GM12891 (cell line): Measurements from ENCODE around the gene TKT.

ENCODE experiments used
- DNase-seq: peaks from one replicate; pipeline ENCODE4 v3.0.0; 2011; ENCODE audit warnings: low spot score; ENCODE audit not compliant: insufficient read length
- FAIRE-seq: peaks from 2 replicates; lab custom pipeline; 2011; peaks lifted over from hg19 to GRCh38; lab: Jason Lieb, UNC
- PAX5 ChIP-seq: IDR thresholded peaks from 2 replicates; pipeline ENCODE4 v1.6.1; 2011; ENCODE audit warnings: low read length, moderate library complexity, mild to moderate bottlenecking; ENCODE audit not compliant: insufficient read depth, severe bottlenecking
- POLR2A ChIP-seq: IDR thresholded peaks from 2 replicates; pipeline ENCODE4 v1.6.1; 2011; ENCODE audit warnings: low read depth, low read length, control low read depth
- POLR2AphosphoS5 ChIP-seq: IDR thresholded peaks from 2 replicates; pipeline ENCODE4 v1.6.1; 2011; ENCODE audit warnings: low read depth, low read length, control low read depth
- POU2F2 ChIP-seq: IDR thresholded peaks from 2 replicates; pipeline ENCODE4 v1.6.1; 2011; ENCODE audit warnings: low read depth, mild to moderate bottlenecking, control low read depth, low read length, moderate library complexity
- SPI1 ChIP-seq: IDR thresholded peaks from 2 replicates; pipeline ENCODE4 v1.6.1; 2011; ENCODE audit warnings: low read depth, low read length, control low read depth
- TAF1 ChIP-seq: IDR thresholded peaks from 2 replicates; pipeline ENCODE4 v1.6.1; 2011; ENCODE audit warnings: low read depth, low read length, control low read depth

Gene TKT

DNA sequence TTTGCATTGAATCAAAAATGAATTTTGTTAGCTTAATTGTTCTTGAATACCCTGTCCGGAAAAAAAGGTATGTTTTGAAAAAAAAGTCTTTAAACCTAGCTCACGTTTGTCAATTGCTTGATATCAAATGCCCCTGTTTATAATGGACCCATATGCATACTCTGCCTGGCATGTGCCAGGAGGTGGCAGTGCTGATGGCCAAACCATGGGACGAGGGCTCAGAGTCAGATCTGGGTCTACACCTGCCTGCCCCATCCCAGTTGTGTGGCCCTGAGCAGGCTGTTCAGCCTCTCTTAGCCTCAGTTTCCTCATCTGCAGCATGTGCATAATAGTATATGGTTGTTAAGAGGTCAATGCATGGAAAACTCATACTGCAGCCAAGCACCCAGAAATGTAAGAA, 56.0 kb downstream of the TKT start:
- FAIRE-seq (peak; percentile 26), DNase-seq (no peak)
- TF ChIP-seq POLR2A (no peak), TAF1 (no peak), PAX5 (no peak), SPI1 (no peak), POLR2AphosphoS5 (no peak), POU2F2 (no peak)

DNA sequence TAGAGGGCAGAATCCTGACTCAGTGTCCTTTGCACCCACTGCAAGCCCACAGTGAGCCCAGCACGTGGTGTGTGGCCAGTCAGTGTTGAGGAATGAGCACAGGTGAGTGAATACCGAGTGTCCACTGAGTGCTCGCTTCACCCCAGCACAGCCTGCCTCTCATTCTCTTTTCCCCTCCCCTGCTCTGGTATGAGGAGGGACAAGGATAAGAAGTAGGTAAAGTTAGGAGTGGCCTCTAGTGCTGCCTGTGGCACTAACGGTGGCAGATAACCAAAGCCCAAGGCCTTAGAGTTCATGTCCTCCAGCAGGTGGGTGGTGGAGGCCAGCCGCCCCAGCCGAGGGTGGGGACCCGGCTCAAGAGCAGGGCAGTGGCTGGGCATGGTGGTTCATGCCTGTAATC, 56.8 kb downstream of the TKT start:
- FAIRE-seq (no peak), DNase-seq (no peak)
- TF ChIP-seq PAX5 (no peak), POU2F2 (no peak), POLR2A (no peak), POLR2AphosphoS5 (no peak), TAF1 (no peak), SPI1 (no peak)

DNA sequence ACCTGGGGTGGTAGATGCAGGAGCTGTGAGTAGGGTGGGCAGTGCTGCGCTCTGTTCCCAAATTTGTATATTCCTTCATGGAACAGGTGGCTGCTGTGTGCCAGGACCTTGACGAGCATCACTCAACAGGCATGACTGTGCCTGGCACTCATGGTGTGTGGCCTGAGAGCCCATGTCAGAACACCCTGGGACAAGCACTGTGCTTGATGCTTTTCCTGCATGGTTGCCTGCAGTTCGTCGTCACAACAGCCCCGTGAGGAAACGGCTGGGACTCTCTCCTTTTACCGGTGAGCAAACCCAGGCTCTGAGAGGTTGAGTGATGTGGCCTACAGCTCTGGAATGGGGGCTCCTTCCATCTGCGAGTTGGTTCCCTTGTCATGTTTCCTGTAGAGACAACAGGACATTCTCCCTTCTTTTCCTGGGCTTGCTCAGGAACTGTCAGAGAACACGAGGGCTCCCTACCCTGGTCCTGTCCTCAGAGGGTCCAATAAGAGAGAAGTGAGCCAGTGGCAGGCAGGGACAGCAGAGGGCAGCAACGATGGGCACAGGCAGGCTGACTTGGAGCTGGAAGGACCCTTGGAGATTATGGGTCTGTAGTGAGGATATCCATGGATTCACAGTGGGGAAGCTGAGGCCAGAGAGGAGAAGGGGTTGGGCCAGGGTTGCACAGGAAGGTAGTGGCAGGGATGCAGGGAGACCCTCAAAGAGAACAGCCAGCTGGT, 57.4 kb downstream of the TKT start:
- FAIRE-seq (peak; percentile 76), DNase-seq (no peak)
- TF ChIP-seq POU2F2 (no peak), SPI1 (no peak), TAF1 (no peak), POLR2AphosphoS5 (no peak), POLR2A (no peak), PAX5 (no peak)

DNA sequence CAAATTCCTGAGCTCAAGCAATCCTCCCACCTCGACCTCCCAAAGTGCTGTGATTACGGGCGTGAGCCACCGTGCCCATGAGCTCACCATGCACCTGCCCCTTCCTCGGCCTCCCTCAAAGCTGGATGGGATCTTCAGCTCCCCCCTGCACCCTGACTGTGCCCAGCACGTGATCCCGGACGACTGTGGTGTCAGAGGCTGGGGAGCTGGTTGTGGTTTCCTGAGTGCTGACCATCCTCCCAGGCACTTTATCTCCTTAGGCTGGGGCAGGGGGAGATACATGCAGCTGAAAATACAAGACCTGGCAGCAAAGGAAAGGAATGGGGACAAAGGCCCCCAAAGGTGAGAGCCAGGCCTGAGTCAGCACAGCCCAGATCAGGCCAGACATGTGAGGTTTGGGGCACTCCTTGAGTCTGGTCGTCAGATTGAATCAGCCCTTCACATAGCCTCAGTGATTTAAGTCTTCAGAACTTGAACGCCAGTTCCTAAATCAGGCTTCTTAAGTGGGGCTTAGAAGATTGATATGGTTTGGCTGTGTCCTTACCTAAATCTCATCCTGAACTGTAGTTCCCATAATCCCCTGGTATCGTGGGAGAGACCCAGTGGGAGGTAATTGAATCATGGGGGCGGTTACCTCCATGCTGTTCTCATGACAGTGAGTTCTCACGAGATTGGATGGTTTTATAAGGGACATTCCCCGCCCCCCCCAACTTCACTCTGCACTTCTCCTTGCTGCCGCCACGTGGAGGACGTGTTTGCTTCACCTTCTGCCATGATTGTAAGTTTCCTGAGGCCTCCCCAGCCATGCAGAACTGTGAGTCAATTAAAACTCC, 59.0 kb downstream of the TKT start:
- peak; percentile 93 for FAIRE-seq
- TF ChIP-seq POLR2AphosphoS5 (peak; percentile 63; the same call in 1 of the 2 replicates), POLR2A (peak; percentile 80), PAX5 (no peak), POU2F2 (peak; percentile 21; the same call in 1 of the 2 replicates), SPI1 (peak; percentile 26; the same call in 1 of the 2 replicates), TAF1 (peak; percentile 96)
- no peak for DNase-seq

DNA sequence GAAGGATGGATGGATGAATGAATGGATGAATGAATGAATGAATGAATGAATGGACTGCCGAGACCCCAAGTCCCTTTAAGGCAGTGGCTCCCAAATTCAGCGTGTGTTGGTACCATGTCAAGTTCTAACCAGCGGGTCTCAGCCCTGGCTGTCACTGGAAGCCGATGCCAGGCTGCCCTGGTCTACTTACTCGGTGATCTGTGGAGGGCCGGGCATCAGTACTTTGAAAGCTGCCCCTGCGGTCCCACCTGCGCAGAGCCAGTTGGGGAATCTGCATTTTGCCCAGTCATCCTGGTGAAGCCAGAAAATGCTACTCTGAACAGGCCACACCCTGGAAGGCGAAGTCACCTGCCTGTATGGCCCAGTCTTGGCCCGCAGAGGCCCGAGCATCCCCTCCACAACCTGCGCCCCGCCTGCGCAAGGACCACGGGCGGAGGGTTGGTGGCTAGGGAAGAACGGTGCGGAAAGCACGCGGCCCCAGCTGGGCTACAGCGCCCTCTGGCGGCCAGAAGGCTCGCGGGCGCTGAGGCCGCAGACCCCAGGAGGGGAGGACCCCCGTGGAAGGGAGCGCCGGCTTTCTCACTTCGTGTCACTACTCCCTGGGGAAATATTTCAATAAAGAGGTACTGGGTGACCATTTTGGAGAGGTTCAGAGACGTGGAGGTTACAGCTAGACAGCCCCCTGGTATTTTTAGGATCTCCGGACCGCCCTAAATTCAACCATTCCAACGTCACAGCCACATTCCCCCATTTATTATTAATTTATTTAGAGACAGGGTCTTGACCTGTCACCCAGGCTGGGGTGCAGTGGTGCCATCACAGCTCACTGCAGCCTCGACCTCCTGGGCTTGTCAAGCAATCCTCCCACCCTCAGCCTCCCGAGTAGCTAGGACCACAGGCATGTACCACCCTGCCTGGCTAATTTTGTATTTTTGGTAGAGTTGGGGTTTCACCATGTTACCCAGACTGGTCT, 59.9 kb downstream of the TKT start:
- FAIRE-seq: peak; percentile 87
- DNase-seq: peak; percentile 73
- no peak; the same call in 1 of the 2 replicates for TF ChIP-seq POLR2AphosphoS5
- no peak for TF ChIP-seq POU2F2
- TF ChIP-seq TAF1: no peak
- TF ChIP-seq PAX5: no peak
- no peak for TF ChIP-seq POLR2A
- TF ChIP-seq SPI1: no peak

DNA sequence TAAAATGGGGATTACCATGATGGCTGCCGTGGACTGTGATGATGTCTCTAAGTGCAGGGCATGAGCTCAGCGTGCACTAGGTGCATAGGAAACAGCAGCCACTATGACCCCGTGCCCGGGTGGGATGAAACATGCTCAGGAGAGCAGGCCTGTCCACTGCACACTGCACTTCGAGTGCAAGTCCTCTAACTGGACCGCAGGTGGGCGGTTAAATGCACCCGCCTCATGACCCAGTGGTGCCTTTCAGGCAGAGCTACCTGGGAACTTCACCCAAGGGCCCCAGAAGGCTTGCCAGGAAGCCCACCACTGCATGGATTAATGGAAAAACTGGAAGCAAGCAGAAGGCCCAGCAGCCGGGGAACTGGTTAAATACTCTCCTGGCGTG, 60.8 kb downstream of the TKT start:
- peak; percentile 16 for FAIRE-seq
- DNase-seq: no peak
- TF ChIP-seq POU2F2 (no peak), PAX5 (no peak), POLR2AphosphoS5 (no peak), SPI1 (no peak), TAF1 (no peak)

DNA sequence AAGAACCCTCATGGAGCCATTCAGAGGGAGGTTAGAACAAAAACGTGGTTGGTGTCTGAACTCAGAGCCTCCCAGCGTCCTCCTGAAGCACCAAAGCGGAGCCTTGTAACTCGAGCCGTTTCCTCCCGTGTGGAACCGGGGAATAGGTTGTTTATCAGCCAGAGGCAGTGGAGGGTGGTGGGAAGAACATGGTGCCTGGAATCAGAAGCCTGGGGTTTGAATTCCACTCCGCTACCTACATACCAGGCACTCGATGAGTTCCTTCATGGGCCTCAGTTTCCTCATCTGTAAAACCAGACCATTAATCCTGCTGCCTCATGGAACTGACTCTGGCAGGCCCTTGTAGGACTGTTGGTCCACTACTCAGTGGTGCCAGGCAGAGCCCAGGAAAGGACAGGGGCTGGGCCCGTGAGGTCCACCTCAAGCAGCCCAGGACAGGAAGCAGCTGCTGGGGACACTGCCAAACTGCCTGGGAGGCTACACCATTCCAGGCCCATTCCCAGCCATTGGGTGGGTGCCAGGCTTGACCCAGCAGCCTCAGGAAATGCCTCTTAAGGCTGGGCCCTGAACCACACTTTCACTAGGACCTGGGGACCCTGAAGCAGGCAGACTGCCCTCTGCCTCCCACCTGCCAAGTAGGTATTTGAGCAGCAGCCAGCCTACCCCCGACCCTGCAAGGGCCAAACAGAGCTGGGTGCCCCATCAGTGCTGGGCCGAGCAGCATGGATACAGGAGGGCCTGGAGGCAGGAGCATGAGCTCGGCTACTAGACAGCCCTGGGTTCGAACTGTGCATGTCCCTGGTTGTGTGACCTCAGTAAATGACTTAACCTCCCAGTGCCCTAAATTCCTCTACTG, 61.4 kb downstream of the TKT start:
- FAIRE-seq (peak; percentile 5), DNase-seq (no peak)
- no peak for TF ChIP-seq PAX5
- TF ChIP-seq POLR2A: no peak; the same call in 1 of the 2 replicates
- no peak; the same call in 1 of the 2 replicates for TF ChIP-seq POLR2AphosphoS5
- TF ChIP-seq POU2F2: no peak
- TF ChIP-seq SPI1: no peak
- no peak for TF ChIP-seq TAF1
